GM12891 (cell line): Measurements from ENCODE around the gene TRAF1.

Experiments
- POLR2A ChIP-seq: IDR thresholded peaks from 2 replicates; pipeline ENCODE4 v1.6.1; 2011; ENCODE audit warnings: low read depth, low read length, control low read depth
- POLR2AphosphoS5 ChIP-seq: IDR thresholded peaks from 2 replicates; pipeline ENCODE4 v1.6.1; 2011; ENCODE audit warnings: low read depth, low read length, control low read depth
- SPI1 ChIP-seq: IDR thresholded peaks from 2 replicates; pipeline ENCODE4 v1.6.1; 2011; ENCODE audit warnings: low read depth, low read length, control low read depth
- TAF1 ChIP-seq: IDR thresholded peaks from 2 replicates; pipeline ENCODE4 v1.6.1; 2011; ENCODE audit warnings: low read depth, low read length, control low read depth

DNA sequence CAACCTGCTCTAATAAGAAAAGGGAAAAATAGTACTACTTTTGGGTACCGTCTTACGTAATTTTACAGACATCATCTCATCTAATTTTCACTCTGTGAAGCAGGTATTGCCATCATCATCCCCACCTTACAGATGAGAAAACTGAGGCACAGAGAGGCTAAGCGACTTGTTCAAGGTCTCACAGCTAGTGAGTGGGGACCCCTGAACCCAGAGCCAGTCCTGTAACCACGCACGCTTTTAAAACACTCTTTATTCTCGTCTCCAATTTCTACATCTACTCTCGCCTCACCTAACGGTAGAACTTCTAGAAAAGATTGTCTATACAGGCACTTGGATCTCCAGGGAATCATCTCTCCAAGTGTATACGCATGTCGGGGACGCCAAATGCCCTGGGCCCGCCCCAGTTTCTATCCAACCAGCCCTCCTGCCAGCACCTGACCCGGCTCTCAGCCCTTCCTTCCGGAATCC lies 1.5 kb upstream of the TRAF1 start:
- no peak; the same call in 1 of the 2 replicates for TF ChIP-seq POLR2A
- TF ChIP-seq TAF1 = no peak
- no peak for TF ChIP-seq POLR2AphosphoS5
- TF ChIP-seq SPI1 = no peak
